NB4 (cell line): ENCODE data around the gene ALKBH2.

Experiments
- CTCF ChIP-seq: IDR thresholded peaks from one replicate; pipeline ENCODE4 v1.5.1; 2012; ENCODE audit warnings: low read depth, low read length
- POLR2A ChIP-seq: IDR thresholded peaks from 2 replicates; pipeline ENCODE4 v1.6.1; 2011; ENCODE audit warnings: mild to moderate bottlenecking; ENCODE audit not compliant: insufficient read length; ENCODE audit errors: extremely low read depth

GRCh38 chr12:109097435-109098182 is 4.3 kb upstream of the ALKBH2 start, which contains the start of gene UNG:
- TF ChIP-seq POLR2A (peak; percentile 83), CTCF (no peak)
